HFF-Myc (cell line): ENCODE data around the gene SHB.
A peak's percentile ranks its signal among the peaks of the same experiment; 100 is the strongest.

Source experiments
- DNase-seq: peaks from one replicate; pipeline ENCODE4 v3.0.0-alpha.2; 2011; ENCODE audit warnings: low read depth; ENCODE audit errors: extremely low read depth
- H3K4me3 ChIP-seq: replicated peaks from 2 replicates; pipeline ENCODE4 v1.5.1; 2011; ENCODE audit warnings: low read depth, mild to moderate bottlenecking, control low read depth, low read length
- CTCF ChIP-seq: IDR thresholded peaks from 2 replicates; pipeline ENCODE4 v1.5.1; 2012; ENCODE audit warnings: mild to moderate bottlenecking, low read depth, low read length, control low read depth; ENCODE audit errors: missing control alignments

Gene SHB

GRCh38 chr9:37955781-37956422 is 113.1 kb downstream of the SHB start:
- no peak for DNase-seq
- no peak overlapping the region for H3K4me3 ChIP-seq
- no peak for TF ChIP-seq CTCF

- DNase-seq: no peak
- no peak overlapping the region for H3K4me3 ChIP-seq
- TF ChIP-seq CTCF: no peak
These were observed 114.4 kb downstream of the SHB start for GRCh38 chr9:37954581-37954981.

GRCh38 chr9:37953775-37954437 is 115.1 kb downstream of the SHB start:
- no peak overlapping the region for H3K4me3 ChIP-seq
- peak; percentile 91 for DNase-seq
- TF ChIP-seq CTCF: no peak

- no peak overlapping the region for H3K4me3 ChIP-seq
- DNase-seq: no peak
- no peak for TF ChIP-seq CTCF
These were observed 115.7 kb downstream of the SHB start for GRCh38 chr9:37953206-37953774.

GRCh38 chr9:37952731-37953130 is 116.3 kb downstream of the SHB start:
- no peak overlapping the region for H3K4me3 ChIP-seq
- no peak for TF ChIP-seq CTCF
- peak; percentile 56 for DNase-seq

GRCh38 chr9:37951671-37952449 is 117.2 kb downstream of the SHB start:
- TF ChIP-seq CTCF: no peak
- H3K4me3 ChIP-seq: no peak overlapping the region
- no peak for DNase-seq
